SK-N-MC (cell line): Measurements from ENCODE around the gene RYR3.

ENCODE experiments used
- EZH2 ChIP-seq: fragments of 200-600 bp; sonication (generic); IDR thresholded peaks from one replicate; pipeline ENCODE4 v1.6.1; 2017; ENCODE audit warnings: antibody characterized with exemption
- FOXP2 ChIP-seq: optimal IDR thresholded peaks from 2 replicates; pipeline ENCODE3; 2011; ENCODE audit warnings: mild to moderate bottlenecking, moderate library complexity; ENCODE audit not compliant: insufficient read depth; ENCODE audit errors: extremely low read length, control extremely low read depth
- POLR2AphosphoS5 ChIP-seq: IDR thresholded peaks from 2 replicates; pipeline ENCODE4 v1.6.1; 2012; ENCODE audit warnings: mild to moderate bottlenecking, low read depth, low read length, borderline replicate concordance

GRCh38 chr15:33515121-33515520 lies 204.4 kb downstream of the RYR3 start:
- TF ChIP-seq EZH2: no peak
- TF ChIP-seq POLR2AphosphoS5: no peak
- TF ChIP-seq FOXP2: no peak
